Gastrocnemius medialis (tissue), 4 donors: ENCODE results near the gene PRKCQ. TPM values are rescaled to one million over a fixed set of nuclear protein-coding genes. Genes with fewer than 3 reads are reported as not detected.

Source experiments
- ATAC-seq, 2 donors: fragments of 150-250 bp; one replicate each; pipeline ENCODE4 v1.9.1; 2016
- DNase-seq, 2 donors: peaks; one replicate each; pipeline ENCODE4 v3.0.0-alpha.2; 2019
- H3K27ac ChIP-seq, 4 donors: fragments of 200-600 bp; sonication (generic); 1 replicate in 1 of 4; 2 replicates in 3 of 4; pipeline ENCODE4 v1.5.1; 2016 to 2018; ENCODE audit warnings: mild to moderate bottlenecking in 2 of 4, moderate library complexity in 1 of 4
- H3K27me3 ChIP-seq, 3 donors: fragments of 200-600 bp; sonication (generic) in 2 of 3; 1 replicate in 1 of 3; 2 replicates in 2 of 3; pipeline versions ENCODE4 v1.5.1 to v1.6.0; 2016 to 2019; ENCODE audit warnings: mild to moderate bottlenecking in 1 of 3, moderate library complexity in 1 of 3
- H3K36me3 ChIP-seq, 2 donors: fragments of 200-600 bp; sonication (generic) in 1 of 2; one replicate each; pipeline ENCODE4 v1.5.1; 2017 to 2018
- H3K4me1 ChIP-seq, 2 donors: fragments of 200-600 bp; sonication (generic) in 1 of 2; one replicate each; pipeline ENCODE4 v1.5.1; 2016 to 2017; ENCODE audit warnings: mild to moderate bottlenecking in 2 of 2
- H3K4me3 ChIP-seq, 4 donors: fragments of 200-600 bp; sonication (generic) in 3 of 4; 1 replicate in 1 of 4; 2 replicates in 3 of 4; pipeline ENCODE4 v1.5.1; 2016 to 2019; ENCODE audit warnings: mild to moderate bottlenecking in 2 of 4
- H3K9me3 ChIP-seq, 3 donors: fragments of 200-600 bp; sonication (generic) in 2 of 3; 1 replicate in 1 of 3; 2 replicates in 2 of 3; pipeline ENCODE4 v1.5.1; 2016 to 2019
- POLR2A ChIP-seq, 2 donors: fragments of 450-650 bp; IDR thresholded peaks; one replicate each; pipeline ENCODE4 v1.6.1; 2017; ENCODE audit warnings: antibody characterized with exemption in 2 of 2, mild to moderate bottlenecking in 2 of 2, moderate library complexity in 2 of 2
- in situ Hi-C, 4 donors: fragments of 200-750 bp; cut with MboI; loops; one replicate each; pipeline versions ENCODE4 v1.15.0 to v1.8.0; 2017; ENCODE audit warnings: low sequenced_read_pairs in 4 of 4
- intact Hi-C: fragments of 100-400 bp; cut with DNase I; formaldehyde crosslinking; loops from one replicate; pipeline ENCODE4 v1.15.1; 2023; ENCODE audit warnings: low total_unique reads
- total RNA-seq, 4 donors: library from RNA; depleted of rRNA; stranded (reverse); fragments of >200 nt; gene quantifications; one replicate each; pipeline versions ENCODE4 v1.1.0 to v1.2.3, GENCODE V29; 2016
- TF ChIP-seq, protein P1 (sequence below), 5 experiments: fragments of 450-650 bp in 3 of 5; fragments of 200-600 bp in 2 of 5; sonication (generic) in 2 of 5; IDR thresholded peaks in 4 of 5; conservative IDR thresholded peaks in 1 of 5; 1 replicate in 4 of 5; 2 replicates in 1 of 5; pipeline ENCODE4 v1.5.1; 2016 to 2019; ENCODE audit warnings: antibody characterized with exemption in 5 of 5, mild to moderate bottlenecking in 3 of 5, moderate library complexity in 3 of 5

The PRKCQ gene
- total RNA-seq, 4 donors from 2014 or later, result 25.8 to 70.7 (median 38.8) TPM

DNA sequence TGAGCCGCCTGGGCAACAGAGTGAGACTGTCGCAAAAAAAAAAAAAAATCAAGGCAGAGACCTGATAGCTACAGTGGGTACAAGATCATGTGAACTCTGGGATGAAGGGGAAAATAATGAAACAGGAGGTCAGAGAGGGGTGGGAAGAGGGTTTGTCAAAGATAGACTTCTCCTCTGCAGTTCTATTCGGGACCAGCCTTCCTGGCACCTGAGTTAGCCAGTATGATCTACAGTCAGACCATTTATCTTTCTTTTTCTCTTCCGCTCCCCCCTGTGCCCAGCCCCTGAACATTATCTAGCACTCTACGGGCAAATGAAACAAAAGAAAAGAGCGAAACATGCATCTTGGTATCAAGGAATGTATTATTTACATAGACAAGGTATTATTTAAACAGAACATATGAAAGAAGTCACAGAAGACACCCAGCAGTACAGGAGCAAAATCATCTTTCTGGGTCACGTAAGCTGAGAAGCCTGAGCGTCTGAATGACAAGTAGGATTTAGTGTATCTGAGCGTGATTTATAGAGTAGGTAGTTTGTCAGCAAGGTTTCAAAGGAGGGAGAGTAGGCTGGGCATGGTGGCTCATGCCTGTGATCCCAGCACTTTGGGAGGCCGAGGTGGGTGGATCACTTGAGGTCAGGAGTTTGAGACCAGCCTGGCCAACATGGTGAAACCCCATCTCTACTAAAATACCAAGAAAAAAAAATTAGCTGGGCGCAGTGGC lies 109.0 kb downstream of the PRKCQ start:
- DNase-seq (peak; percentile 40 to 67), ATAC-seq (peak; percentile 97 to 100)
- Histone ChIP-seq H3K27ac (peak overlapping the region; percentile 63 to 87 (median 75)), H3K27me3 (no peaks in the 10 kb centered on the region), H3K9me3 (no peaks in the 10 kb centered on the region), H3K36me3 (peaks cover 0 to under 1% of the 10 kb centered on the region in 2 donors), H3K4me1 (peaks cover 8 to 33% of the 10 kb centered on the region in 2 donors), H3K4me3 (peak overlapping the region in 1 of 4 donors; percentile 18)
- TF ChIP-seq, protein P1, sequence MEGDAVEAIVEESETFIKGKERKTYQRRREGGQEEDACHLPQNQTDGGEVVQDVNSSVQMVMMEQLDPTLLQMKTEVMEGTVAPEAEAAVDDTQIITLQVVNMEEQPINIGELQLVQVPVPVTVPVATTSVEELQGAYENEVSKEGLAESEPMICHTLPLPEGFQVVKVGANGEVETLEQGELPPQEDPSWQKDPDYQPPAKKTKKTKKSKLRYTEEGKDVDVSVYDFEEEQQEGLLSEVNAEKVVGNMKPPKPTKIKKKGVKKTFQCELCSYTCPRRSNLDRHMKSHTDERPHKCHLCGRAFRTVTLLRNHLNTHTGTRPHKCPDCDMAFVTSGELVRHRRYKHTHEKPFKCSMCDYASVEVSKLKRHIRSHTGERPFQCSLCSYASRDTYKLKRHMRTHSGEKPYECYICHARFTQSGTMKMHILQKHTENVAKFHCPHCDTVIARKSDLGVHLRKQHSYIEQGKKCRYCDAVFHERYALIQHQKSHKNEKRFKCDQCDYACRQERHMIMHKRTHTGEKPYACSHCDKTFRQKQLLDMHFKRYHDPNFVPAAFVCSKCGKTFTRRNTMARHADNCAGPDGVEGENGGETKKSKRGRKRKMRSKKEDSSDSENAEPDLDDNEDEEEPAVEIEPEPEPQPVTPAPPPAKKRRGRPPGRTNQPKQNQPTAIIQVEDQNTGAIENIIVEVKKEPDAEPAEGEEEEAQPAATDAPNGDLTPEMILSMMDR (IDR thresholded peaks at IDR 0.05 in 4 of 5, conservative IDR thresholded peaks at IDR 0.05 in 1 of 5), result no peak
- no peak for TF ChIP-seq POLR2A (IDR thresholded peaks at IDR 0.05)
- intact Hi-C loops, result no loop called here
- in situ Hi-C loops, result no loop called here

DNA sequence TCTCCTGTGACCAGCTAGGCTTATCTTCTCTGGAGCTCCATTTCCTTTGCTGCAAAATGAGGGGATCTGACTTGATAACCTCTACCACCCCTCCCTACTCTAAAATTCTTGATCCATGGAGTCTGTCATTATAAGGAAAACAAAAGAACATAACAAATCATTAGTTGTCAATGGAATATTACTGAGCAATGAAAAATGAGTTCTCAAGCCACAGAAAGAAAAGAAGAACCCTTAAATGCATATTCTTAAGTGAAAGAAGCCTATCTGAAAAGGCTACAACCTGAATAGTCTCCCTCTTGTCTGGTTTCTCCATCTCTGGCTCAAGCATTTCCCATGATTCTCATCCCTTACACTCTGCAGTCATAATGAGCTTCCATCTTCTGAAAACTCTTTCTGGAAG lies 110.4 kb downstream of the PRKCQ start:
- no peaks in the 10 kb centered on the region for H3K9me3 ChIP-seq
- H3K27me3 ChIP-seq, result no peaks in the 10 kb centered on the region
- H3K4me1 ChIP-seq, result peaks cover 5 to 27% of the 10 kb centered on the region in 2 donors
- H3K4me3 ChIP-seq, result no peak overlapping the region
- intact Hi-C loops (no loop called here), in situ Hi-C loops (no loop called here)
- DNase-seq (no peak), ATAC-seq (no peak)
- TF ChIP-seq, protein P1 (IDR thresholded peaks at IDR 0.05 in 4 of 5, conservative IDR thresholded peaks at IDR 0.05 in 1 of 5), result no peak
- TF ChIP-seq POLR2A (IDR thresholded peaks at IDR 0.05), result no peak
- no peaks in the 10 kb centered on the region for H3K36me3 ChIP-seq
- peak overlapping the region in 2 of 4 donors; percentile 76 to 87 for H3K27ac ChIP-seq

DNA sequence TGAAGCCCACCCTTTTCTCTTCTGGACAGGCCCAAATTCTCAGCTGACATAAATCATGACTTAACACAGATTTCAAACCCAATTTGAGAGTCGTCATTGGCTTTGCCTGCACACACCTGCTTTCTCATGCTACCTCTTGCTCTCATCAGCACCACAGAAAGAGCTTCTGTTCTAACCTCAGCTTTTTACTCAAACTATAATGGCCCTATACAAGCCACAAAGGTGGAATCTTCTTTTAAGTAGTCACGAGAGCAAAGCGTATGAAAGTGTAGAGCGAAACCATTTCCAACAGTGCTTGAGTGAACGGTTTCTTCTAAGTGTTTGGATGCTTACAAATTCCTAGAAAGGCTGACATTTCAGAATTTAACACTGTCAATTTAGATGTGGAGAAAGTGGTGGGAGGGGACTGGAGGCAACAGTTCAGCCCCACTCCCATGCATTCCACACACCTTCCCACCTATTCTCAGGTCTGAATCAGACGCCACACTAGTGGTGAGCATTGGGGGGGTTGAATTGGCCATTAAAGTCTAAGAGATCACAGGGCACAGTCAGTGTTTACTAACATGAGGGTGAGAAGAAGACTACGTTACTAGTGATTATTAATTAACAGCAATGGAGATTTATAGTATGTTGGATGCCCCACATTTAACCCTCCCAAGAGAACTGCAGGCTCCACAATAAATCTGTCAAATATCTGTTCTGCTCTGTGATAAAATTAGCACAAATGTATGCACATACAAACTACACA lies 114.0 kb downstream of the PRKCQ start:
- in situ Hi-C loops, result no loop called here
- Histone ChIP-seq H3K4me1 (peaks cover 4 to 19% of the 10 kb centered on the region in 2 donors), H3K27me3 (no peaks in the 10 kb centered on the region), H3K9me3 (no peaks in the 10 kb centered on the region), H3K36me3 (peaks cover 0 to 16% of the 10 kb centered on the region in 2 donors), H3K4me3 (no peak overlapping the region), H3K27ac (peak overlapping the region in 2 of 4 donors; percentile 51 to 70)
- ATAC-seq, result no peak
- intact Hi-C loops, result no loop called here
- TF ChIP-seq POLR2A (IDR thresholded peaks at IDR 0.05), result no peak
- TF ChIP-seq, protein P1 (IDR thresholded peaks at IDR 0.05 in 4 of 5, conservative IDR thresholded peaks at IDR 0.05 in 1 of 5), result no peak
- DNase-seq, result no peak

DNA sequence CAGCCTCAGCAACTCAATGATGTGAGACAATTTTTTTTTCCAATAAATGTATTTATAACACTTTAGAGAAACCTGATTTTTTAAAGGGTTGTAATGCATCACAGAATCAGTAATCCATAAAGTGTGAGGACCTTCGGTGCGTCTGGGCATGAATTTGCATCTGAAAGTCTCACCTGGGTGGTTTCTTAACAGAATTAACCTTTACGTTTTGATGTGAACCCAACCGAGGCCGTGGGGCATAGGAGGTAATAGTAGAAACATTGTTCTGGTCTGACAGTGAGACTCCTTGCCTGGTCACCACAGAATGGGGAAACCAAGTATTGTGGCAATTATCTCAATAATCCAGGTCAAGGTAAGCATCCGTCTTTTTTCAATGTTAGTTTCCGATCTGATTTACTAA lies 114.6 kb downstream of the PRKCQ start:
- no peak overlapping the region for H3K4me3 ChIP-seq
- H3K36me3 ChIP-seq, result peaks cover 0 to 19% of the 10 kb centered on the region in 2 donors
- in situ Hi-C loops (no loop called here), intact Hi-C loops (no loop called here)
- H3K9me3 ChIP-seq, result no peaks in the 10 kb centered on the region
- H3K27me3 ChIP-seq, result no peaks in the 10 kb centered on the region
- H3K27ac ChIP-seq, result no peak overlapping the region
- TF ChIP-seq, protein P1 (IDR thresholded peaks at IDR 0.05 in 4 of 5, conservative IDR thresholded peaks at IDR 0.05 in 1 of 5), result no peak
- no peak for TF ChIP-seq POLR2A (IDR thresholded peaks at IDR 0.05)
- DNase-seq (no peak), ATAC-seq (no peak)
- peaks cover 0 to 16% of the 10 kb centered on the region in 2 donors for H3K4me1 ChIP-seq
